NCI-H446 (cell line): ENCODE measurements around the gene NAALADL1.
A peak's percentile ranks its signal among the peaks of the same experiment; 100 is the strongest.

Experiments
- DNase-seq, 2 experiments: peaks; one replicate each; lab custom pipeline; 2025; lab: John Stamatoyannopoulos, UW

The NAALADL1 gene, protein sequence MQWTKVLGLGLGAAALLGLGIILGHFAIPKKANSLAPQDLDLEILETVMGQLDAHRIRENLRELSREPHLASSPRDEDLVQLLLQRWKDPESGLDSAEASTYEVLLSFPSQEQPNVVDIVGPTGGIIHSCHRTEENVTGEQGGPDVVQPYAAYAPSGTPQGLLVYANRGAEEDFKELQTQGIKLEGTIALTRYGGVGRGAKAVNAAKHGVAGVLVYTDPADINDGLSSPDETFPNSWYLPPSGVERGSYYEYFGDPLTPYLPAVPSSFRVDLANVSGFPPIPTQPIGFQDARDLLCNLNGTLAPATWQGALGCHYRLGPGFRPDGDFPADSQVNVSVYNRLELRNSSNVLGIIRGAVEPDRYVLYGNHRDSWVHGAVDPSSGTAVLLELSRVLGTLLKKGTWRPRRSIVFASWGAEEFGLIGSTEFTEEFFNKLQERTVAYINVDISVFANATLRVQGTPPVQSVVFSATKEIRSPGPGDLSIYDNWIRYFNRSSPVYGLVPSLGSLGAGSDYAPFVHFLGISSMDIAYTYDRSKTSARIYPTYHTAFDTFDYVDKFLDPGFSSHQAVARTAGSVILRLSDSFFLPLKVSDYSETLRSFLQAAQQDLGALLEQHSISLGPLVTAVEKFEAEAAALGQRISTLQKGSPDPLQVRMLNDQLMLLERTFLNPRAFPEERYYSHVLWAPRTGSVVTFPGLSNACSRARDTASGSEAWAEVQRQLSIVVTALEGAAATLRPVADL

DNA sequence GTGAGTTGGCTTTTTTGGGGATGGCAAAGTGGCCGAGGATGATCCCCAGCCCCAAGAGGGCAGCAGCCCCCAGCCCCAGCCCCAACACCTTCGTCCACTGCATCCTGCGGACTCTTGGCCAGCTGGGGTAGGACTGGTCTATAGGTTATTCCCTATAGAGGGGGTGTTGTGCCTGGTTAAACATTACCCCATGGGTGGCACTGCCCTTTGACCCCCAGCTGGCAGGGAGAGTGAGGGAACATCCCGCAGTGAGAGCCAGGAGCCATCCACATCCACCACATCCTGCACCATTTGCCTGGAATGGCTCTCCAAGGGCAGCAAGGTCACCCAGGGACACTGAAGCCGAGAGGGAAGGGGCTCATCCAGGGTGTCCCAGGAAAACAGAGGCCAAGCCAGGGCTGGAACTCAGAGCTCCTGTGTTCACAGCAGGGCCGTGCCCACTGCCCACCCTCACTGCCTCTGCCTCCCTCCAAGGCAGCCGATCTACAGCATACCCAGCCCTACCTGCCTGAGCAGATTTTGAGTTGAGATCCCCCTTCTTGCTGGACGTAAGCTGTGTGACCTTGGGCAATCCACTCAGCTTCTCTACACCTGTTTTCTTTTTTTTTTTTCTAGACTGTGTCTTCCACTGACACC, at the start of gene NAALADL1:
Gene NAALADL1, minus strand, starts transcription at position 135 of the 636 bp plus-strand sequence. Its CDS starts 32 bp downstream, at position 103.
- DNase-seq, result no peak

DNA sequence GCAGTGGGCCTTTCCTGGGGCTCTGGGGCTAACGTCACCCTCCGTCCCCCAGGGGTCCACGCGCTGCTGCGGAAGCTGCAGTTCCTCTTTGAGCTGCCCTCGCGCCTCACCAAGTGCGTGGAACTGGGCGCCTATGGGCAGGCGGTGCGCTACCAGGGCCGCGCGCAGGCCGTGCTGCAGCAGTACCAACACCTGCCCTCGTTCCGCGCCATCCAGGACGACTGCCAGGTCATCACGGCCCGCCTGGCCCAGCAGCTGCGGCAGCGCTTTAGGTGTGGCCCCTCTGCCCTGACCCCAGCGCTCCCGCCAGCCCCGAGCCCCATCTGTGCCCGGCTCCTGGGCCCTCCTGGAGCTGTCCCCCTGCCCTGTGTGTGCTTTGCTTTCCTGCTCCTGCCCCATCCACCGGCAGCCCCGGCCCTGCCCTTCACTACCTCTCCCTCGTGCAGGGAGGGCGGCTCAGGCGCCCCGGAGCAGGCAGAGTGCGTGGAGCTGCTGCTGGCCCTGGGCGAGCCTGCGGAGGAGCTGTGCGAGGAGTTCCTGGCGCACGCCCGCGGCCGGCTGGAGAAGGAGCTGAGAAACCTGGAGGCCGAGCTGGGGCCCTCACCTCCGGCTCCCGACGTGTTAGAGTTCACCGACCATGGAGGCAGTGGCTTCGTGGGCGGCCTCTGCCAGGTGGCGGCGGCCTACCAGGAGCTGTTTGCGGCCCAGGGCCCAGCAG, 49.6 kb upstream of the NAALADL1 start:
- DNase-seq, result no peak

DNA sequence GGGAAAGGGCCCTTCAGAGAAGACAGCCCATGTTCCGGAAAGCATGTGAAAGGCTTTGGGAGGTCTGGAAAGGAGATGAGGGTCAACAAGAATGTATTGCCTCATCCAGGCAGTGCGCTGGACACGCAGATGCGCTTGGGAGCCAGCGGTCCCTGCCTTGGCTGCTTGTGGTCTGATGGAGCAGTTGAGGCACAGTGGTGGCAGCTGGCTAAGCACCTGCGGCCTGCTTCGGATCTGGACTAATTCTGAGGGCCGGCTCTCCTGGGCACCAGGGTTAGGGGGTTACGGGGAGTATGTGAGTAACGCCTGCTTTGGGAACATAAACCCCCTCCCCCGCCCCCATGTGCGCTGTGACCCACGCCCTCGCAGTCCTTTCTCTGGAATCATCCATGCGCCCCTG, 48.7 kb upstream of the NAALADL1 start:
- no peak for DNase-seq

DNA sequence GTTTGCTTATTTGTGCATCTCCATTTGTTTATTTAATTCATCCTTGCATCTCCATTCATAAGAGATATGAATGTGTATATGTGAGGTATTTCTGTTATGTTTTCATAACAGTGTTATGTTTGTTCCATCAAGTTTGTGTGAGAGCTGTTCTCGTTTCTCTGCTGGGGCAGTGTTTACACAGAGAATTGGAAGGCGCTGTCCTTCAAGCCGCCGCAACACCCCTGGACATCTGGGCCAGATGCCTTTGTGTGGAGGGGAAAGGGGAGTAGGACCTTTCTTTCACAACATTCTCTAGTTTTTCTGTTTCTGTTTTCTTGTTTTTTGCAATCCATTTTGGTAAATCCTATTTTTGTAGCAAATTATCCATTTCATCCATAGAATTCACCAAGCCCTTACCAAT, 46.3 kb upstream of the NAALADL1 start:
- no peak for DNase-seq

DNA sequence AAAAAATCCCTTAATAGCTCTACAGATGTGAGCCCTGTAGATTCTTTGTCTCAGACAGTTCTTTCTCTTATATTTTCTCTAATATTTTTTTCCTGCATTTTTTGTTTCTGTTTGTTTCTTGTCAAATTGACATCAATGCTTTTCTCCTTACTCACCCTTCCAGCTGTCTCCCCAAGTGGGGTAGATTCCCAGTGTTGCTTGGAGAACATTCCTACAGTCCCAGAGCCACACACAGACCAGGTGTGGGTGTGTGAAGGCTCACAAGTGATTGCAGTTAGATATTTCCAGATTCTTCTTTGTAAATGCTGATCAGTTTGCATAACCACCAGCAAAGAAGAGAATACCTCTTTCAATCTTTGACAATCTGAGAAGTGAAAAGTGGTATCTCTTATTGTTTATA, 45.1 kb upstream of the NAALADL1 start:
- DNase-seq, result no peak

DNA sequence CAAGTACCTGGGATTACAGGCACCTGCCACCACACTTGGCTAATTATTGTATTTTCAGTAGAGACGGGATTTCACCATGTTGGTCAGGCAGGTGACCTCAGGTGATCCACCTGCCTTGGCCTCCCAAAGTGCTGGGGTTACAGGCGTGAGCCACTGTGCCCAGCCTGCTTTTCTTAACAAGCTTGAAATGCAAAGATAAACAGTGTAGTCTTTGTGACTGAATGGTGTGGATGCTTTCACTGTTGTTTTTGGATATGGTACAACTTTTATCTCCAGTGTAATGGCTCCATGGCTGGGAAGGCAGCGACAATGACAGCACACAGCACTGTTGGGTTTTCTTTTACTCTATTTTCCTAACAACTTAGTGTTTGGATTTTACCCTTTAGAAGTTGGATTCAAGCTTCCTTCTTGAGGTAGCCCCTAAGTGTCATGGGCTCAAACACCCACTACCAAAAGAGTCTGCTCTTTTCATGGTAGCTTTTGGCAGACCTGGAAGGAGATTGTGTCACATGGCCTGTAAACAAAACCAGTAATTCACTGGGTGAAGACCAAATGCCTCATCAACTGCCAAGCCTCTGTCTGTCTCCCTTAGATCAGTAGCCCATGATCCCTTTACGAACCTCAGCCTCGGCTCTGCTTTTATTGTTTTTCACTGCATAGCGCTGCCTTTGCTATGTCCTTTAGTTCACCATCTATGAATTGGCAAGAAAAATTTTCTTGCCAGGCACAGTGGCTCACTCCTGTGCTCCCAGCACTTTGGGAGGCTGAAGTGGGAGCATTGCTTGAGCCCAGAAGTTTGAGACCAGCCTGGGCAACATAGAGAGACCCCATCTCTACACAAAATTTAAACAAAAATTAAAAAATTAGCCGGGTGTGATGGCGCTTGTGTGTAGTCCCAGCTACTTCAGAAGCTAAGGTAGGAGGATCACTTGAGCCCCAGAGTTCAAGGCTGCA, 44.1 kb upstream of the NAALADL1 start:
- no peak for DNase-seq

DNA sequence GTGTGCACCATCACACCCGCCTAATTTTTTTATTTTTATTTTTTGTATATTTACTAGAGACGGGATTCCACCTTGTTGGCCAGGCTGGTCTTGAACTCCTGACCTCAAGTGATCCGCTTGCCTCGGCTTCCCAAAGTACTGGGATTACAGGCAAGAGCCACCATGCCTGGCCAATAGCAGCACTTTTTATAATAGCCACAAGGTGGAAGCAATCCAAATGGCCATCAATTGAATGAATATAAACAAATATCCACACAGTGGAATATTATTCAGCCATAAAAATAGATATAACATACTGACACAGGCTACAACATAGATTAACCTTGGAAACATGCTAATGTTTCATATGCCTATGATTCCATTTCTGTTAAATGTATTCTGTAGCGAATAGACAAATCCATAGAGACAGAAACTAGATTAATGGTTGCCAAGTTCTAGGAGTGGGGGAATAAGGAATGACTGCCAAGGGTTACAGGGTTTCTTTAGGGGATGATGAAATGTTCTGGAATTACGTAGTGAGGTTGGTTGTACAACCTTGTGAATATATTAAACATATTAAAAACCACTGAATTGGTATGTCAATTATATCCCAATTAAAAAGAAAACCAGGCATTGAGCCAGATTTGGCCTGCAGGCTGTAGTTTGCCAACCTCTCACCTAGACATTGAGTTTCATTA, 42.5 kb upstream of the NAALADL1 start:
- no peak for DNase-seq

DNA sequence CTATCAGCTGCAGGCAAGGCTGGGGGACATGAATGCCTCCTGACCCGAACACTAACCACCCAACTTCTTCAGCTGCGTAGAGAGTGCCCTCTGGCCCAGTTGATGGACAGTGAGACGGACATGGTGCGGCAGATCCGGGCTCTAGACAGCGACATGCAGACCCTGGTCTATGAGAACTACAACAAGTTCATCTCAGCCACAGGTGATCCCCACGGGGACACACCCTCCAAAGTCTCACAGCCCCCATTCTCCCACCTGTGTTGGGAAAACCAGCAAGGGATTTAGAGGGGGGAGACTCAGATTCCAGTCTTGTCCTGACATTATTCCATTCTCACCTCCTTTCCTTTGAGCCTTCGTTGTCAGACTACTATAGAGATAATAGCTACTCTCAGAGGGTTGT, 38.6 kb upstream of the NAALADL1 start:
- no peak for DNase-seq

DNA sequence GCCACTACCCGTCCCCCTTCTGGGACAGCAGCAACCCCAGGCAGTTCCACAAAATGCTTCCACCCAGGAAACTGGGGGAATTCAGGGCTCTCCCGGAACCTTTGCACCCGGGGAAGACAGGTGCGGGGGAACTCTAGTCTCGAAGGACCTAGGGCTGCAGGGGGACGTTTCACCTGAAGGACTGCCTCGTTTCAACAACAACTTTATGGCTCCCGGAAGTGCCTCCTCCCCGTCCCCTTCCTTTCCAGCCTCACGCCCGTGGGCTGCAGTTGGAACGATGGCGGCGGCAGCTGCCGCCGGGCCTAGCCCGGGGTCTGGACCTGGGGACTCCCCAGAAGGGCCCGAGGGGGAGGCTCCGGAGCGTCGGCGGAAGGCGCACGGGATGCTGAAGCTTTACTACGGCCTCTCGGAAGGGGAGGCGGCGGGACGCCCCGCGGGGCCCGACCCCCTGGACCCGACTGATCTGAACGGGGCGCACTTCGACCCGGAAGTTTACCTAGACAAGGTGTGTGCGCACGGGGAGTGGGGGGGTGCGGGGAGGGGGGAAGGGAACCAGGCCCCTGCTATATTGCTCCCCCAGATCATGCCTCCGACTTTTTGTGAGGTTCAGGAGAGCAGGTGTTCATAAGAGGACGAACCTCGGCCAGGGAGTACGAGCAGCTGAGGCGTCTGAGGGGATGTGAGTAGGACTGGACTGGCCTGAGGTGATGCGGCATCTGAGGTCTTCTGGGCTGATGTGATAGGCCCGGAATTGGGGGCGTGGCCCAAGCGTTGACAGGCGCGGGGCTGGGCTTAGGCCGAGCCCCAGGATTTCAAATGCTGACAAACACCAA, 37.8 kb upstream of the NAALADL1 start, which contains the start of gene VPS51:
Gene VPS51, plus strand, starts transcription at position 241 of the 833 bp plus-strand sequence. Its CDS starts 37 bp downstream, at position 278.
- DNase-seq, result peak; percentile 86 to 92

DNA sequence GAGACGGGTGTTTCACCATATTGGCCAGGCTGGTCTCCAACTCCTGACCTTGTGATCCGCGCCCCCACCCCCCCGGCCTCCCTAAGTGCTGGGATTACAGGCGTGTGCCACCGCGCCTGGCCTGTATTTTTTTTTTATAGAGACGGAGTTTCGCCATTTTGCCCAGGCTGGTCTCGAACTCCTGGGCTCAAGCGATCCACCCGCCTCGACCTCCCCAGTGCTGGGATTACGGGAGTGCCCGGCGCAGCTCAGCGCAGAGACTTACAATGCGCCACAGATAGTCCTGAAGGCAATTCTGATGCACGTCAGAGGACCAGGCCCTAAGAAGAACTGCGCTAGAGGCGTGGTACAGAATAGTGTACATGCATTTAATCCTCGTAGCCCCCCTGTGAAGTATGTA, 37.1 kb upstream of the NAALADL1 start:
- no peak for DNase-seq

DNA sequence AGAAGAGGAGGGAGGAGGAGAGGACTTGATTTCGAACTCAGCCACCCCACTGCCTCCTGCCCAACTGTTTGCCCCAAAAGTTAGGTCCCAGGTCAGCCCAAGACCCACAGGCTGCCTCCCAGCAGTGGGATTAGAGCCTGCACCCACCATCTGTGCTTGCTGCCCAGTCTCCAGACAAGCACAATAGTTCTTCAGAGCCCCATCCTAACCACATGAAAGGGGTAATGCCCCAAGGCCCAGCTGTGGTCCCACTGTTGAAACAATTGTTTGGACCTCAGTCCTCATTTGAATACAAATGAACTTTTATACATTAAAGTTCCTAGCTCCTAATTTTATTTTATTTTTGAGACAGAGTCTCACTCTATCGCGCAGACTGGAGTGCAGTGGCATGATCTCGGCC, 32.3 kb upstream of the NAALADL1 start:
- no peak for DNase-seq

DNA sequence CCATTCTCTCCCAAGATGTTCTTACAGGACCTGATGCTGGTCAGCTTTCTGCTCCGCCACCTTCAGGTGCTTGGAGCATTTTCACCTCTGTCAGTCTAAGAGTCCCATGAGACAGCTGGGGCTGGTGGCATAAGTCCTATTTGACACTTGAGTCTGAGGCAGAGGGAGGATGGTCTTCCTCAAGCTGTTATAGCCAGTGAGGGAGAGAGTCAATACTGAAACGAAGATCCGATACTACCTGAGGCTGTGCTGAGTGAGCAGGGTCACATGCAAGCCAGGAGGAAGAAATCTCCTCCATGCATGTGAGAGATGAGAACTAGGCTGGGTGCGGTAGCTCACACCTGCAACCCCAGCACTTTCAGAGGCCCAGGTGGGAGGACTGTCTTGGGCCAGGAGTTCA, 31.3 kb upstream of the NAALADL1 start:
- no peak for DNase-seq

DNA sequence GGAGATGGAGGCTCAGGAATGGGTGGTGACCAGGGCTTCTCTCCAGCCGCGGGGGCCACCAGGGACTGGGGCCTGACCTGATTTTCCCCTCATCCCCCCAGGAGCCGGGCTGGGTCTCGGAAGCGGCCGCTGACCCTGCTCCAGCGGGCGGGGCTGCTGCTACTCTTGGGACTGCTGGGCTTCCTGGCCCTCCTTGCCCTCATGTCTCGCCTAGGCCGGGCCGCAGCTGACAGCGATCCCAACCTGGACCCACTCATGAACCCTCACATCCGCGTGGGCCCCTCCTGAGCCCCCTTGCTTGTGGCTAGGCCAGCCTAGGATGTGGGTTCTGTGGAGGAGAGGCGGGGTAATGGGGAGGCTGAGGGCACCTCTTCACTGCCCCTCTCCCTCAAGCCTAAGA, 29.5 kb upstream of the NAALADL1 start:
- DNase-seq, result no peak

DNA sequence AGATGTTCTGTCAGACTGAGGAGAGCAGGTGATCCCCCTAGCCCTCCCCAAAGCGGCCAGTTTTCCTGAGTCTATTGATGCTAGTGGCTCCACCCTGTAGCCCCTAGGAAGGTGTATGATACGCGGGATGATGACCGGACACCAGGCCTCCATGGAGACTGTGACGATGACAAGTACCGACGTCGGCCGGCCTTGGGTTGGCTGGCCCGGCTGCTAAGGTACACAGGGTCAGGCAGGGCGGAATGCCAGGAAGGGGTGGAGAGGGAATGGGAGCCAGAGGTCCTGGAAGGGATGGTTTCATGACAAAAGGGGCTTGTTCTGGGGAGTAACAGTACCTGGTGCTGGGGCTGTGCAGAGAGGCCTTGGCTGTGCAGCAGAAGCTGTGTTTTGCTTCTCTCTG, 28.9 kb upstream of the NAALADL1 start:
- DNase-seq, result no peak

DNA sequence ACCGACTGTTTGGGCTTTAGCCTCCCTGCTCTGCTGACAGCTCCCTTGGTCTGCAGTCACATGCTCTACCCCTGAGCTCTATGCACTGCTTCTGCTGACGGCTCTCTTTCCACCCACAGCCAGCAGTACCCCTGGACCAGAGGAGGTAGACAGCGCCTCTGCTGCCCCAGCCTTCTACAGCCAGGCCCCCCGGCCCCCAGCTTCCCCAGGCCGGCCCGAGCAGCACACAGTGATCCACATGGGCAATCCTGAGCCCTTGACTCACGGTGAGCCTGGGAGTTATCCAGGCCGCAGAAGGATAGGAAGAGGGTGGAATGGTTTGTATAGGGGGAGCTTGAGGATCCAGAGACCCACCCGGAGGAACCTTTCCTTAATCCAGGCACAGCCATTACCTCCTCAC, 28.5 kb upstream of the NAALADL1 start:
- no peak for DNase-seq

DNA sequence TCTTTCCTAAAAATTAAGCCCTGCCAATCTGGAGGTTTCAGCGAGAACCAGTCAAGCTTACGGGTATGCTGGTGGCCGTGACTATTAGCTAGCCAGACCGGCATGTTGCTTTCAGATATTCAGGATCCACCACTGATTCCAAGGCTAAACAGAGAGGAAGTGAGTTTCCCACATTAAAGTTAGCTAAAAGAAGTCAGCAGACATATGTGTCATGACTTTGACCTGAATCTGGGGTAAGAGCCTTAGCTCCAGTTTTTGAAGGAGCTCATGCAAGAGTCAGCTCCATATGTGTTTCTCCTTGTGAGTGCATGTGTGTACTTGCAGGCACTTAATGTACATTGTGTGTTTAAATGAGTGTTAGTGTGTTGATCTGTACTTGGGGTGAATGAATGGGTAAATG, 27.1 kb upstream of the NAALADL1 start:
- DNase-seq, result no peak

DNA sequence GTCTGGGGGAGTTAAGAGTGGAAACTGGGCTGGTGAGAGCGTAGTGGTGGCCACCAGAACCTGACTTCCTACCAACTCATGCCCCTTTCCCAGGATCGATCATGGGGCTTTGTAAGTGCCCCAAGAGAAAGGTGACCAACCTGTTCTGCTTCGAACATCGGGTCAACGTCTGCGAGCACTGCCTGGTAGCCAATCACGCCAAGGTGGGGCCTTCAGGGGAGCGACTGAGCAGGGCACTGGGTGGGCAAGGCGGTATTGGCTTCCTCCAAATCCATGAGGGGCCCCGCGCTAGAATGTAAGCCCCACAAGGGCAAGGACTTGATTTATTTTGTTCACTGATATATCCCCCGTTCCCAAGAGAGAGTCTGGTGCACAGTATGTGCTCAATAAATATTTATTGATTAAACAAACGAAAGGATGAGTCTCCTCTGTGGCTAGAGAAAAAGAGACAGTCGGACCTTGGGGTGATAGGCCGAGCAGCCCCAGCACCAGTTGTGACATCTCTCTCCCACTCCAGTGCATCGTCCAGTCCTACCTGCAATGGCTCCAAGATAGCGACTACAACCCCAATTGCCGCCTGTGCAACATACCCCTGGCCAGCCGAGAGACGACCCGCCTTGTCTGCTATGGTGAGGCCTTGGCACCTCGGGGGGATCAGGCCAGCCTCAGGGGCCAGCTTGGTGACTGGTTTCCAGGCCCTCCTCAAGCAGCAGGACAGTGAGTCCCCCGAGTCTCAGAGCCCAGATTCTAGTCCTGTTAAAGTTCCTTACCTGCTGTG, 26.4 kb upstream of the NAALADL1 start:
- DNase-seq, result no peak

DNA sequence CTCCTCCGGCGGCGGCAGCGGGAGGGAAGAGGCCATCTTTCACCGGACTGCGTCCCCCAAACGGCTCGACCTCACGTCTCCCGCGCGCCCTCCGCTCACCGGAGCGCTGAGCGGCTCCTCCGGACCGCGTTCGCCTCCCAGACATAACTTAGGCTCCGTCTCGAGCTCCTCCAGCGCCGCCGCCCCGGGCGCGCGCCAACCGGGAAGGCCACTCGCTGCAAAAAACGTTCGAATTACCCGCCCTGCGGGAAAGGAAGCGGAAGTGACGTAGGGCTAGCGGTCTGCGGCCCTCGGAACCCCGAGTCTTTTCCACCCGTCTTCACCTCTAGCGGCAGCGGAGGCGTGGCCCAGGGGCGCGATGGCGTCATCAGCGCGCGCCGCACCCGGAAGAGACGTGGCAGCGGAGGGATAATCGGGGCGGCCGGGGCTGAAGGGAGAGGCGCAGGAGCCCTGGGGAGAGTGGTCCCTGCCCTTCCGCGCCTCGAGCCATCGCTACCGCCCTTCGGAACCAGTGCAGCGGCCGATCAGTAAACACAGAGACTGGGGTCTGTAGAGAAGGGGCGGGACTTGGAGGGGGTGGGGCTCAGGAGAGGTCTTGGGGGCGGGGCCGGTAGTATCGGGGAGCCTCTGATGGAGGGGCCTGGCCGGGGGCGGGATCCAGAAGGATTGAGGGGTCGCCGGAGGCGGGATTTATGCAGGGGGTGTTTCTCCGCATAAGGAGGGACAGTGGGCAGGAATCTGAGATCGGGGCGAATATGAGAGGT, 25.7 kb upstream of the NAALADL1 start, which contains the start of the genes CDCA5 and ZFPL1:
Gene CDCA5, minus strand, starts transcription at position 207 of the 764 bp plus-strand sequence. Its CDS starts 62 bp downstream, at position 145.
Gene ZFPL1, plus strand, starts transcription at position 389 of the 764 bp plus-strand sequence. CDS start 477 bp downstream, outside the sequence.
- peak; percentile 96 to 97 for DNase-seq
